ENCODE measurements around the gene CASKIN2.

GRCh38 chr17:75500419-75501216 is 14.7 kb downstream of the CASKIN2 start:
- no peak for TF ChIP-seq YY1 (IDR thresholded peaks at IDR 0.05; ENCODE audit: low read depth)
- TF ChIP-seq TAF1 (IDR thresholded peaks at IDR 0.05; ENCODE audit: low read depth) = no peak

Data from Ishikawa (cell line).